LNCaP clone FGC (cell line): ENCODE data around the gene IDNK.

Source experiments
- DNase-seq: peaks from one replicate; pipeline ENCODE4 v3.0.0-alpha.2; 2011; ENCODE audit warnings: low read depth
- H3K4me3 ChIP-seq: 2 replicates; pipeline ENCODE4 v1.5.1; 2011; ENCODE audit warnings: mild to moderate bottlenecking, low read depth, low read length, control low read depth
- TF ChIP-seq, protein P1 (sequence below): IDR thresholded peaks from 2 replicates; pipeline ENCODE4 v1.5.1; 2012; ENCODE audit warnings: mild to moderate bottlenecking; ENCODE audit not compliant: control insufficient read depth, insufficient read depth; ENCODE audit errors: extremely low read depth

The IDNK gene

DNA sequence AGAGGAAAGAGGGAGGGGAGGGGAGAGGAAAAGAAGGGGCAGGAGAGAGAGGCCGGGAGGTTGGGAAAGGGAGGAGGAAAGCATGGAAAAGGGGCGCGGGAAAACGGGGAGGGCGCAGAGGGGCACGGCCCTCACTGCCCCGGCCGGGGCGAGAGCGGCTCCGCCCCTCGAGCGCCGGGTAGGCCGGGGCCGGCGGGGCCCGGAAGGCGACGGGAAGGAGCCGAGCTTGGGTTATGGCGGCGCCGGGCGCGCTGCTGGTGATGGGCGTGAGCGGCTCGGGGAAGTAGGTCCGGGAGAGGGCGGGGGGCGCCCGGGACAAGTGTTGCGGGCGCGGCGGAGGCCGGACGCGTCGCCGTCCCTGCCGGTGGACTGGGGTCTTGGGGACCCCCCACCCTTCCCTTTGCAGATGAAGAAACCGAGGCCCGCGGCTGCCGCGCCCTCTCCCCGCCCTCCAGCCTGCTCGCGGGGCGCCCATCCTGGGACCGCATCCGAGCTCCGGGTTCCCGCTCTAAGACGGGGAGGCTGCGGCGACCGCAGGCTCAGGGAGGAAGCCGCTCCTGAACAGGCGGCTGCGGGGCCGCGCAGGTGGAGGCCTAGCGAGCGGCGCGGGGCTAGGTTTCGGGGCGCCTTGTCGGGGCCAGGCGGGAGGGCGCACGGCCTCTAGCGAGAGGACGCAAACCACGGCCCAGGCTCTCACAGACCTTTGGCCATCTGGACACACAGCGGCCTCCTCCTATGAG lies at the start of gene IDNK:
Gene IDNK, plus strand, starts transcription at position 205 of the 740 bp plus-strand sequence. Its CDS starts 29 bp downstream, at position 234.
- TF ChIP-seq, protein P1, sequence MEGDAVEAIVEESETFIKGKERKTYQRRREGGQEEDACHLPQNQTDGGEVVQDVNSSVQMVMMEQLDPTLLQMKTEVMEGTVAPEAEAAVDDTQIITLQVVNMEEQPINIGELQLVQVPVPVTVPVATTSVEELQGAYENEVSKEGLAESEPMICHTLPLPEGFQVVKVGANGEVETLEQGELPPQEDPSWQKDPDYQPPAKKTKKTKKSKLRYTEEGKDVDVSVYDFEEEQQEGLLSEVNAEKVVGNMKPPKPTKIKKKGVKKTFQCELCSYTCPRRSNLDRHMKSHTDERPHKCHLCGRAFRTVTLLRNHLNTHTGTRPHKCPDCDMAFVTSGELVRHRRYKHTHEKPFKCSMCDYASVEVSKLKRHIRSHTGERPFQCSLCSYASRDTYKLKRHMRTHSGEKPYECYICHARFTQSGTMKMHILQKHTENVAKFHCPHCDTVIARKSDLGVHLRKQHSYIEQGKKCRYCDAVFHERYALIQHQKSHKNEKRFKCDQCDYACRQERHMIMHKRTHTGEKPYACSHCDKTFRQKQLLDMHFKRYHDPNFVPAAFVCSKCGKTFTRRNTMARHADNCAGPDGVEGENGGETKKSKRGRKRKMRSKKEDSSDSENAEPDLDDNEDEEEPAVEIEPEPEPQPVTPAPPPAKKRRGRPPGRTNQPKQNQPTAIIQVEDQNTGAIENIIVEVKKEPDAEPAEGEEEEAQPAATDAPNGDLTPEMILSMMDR, result no peak; the same call in 1 of the 2 replicates
- peak within 1 kb of the TSS; percentile 69 for H3K4me3 ChIP-seq
- DNase-seq, result no peak

DNA sequence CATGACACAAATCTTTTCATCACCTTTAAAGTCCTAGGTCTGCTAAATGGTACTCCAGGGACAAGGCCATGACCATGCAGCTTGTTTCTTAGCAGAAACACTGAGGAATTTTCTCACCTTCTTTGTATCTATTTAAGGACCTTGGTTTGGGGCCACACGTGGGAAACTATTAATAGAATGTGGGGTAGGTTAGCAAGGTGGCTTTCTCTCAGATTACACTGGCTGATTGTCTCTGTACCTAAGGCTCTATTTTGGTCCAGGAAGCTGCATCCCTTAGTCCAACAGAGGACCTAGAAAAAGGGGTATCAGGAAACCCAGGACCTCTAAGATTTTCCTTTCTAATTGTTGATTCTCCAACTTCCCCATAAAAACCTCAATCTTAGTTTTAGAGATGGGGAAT lies 48.5 kb upstream of the IDNK start:
- TF ChIP-seq, protein P1, result no peak
- no peak overlapping the region for H3K4me3 ChIP-seq
- no peak for DNase-seq

DNA sequence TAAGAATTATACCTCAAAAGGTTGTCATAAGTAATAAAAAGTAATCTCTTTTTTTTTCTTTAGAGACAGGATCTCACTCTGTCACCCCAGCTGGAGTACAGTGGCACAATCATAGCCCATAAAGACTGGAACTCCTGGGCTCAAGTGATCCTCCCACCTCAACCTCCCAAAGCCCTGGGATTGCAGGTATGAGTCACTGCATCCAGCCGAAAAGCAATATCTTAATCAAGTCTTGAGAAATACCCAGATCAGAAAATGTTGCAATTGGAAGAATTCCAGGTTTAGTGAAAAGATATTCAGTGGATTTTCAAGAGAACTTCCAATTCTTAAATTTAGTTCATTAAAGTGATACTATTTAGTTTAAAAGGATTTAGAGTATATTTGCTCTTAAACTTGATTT lies 40.9 kb upstream of the IDNK start:
- no peak for DNase-seq

DNA sequence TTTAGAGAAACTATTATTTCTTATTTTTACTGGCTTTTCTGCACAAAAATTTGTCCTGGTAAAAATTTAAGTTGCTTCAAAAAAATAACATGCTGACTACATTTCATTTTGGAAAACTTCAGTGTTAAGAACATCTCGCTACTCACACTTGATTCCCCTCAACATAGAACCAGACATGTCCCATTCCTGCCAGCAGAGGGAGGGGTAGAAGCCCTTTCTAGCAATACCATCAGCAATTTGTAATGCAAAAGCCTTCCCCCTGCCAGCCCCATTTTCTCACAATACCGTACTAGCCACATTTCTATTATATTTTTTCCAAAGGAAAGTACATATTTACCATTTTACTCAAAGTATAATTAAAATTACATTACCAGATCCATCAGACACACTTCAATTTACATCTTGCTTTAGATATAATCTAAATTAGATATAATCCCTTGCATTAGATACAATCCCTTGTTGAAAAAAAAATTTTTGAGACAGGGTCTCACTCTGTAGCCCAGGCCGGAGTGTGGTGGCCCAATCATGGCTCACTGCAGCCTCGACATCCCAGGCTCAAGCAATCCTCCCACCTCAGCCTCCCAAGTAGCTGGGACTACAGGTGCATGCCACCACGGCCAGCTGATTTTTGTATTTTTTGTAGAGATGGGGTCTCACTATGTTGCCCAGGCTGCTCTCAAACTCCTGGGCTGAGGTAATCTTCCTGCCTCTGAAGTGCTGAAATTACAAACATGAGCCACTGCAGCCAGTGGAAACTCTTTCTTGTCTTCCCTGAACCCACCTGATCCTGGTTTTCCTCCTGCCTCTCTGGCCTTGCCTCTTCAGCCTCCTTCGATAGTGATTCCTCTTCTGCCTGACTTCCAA lies 39.6 kb upstream of the IDNK start:
- H3K4me3 ChIP-seq, result no peak overlapping the region
- no peak for DNase-seq
- TF ChIP-seq, protein P1, result peak; percentile 77

More for the DNA sequence above, 40.9 kb upstream of the IDNK start:
- no peak overlapping the region for H3K4me3 ChIP-seq
- TF ChIP-seq, protein P1, result no peak

DNA sequence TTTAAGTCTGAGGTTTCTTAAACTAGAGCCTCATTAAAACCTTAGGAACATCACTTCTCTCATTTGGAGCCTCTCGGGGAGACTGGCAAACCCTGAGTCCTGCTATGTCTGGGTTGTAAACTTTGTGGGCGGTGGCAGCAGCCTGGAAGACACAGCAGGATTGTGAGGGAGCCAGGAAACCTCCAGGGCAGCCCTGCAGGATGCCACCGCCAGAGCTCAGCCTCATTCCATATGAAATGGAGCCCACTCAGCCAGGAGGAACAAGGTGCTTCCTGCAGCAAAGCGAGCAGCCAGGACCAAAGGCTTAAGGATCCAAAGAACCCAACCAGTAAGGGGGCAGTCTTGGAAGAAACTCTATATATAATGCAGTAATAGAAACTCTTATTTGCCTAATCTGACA lies 37.9 kb upstream of the IDNK start:
- TF ChIP-seq, protein P1, result no peak
- H3K4me3 ChIP-seq, result no peak overlapping the region
- DNase-seq, result no peak

DNA sequence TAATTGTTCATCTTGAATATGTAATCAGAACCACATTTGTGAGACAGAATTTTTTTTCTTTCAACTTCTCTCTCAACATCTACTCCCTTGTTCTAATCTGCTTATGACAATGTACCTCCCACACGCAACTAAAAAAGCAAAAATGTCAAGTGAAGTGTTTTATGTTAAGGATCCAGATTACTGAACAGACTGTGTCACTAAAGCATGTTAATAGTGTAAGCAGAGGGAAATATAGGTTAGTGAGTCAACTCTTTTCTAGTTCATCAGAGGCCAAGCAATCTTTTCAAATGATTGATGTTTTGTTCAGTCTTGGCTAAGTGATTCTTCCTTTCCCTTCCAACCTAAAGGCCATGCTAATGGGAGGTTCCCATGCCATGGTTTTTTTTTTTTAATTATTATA lies 34.7 kb upstream of the IDNK start:
- H3K4me3 ChIP-seq, result no peak overlapping the region
- TF ChIP-seq, protein P1, result no peak
- no peak for DNase-seq
